ENCODE measurements around the gene LYPD4.
"Not testable (repeated sequence)": the region's sequence is repeated elsewhere in the genome, so short reads cannot be mapped to it uniquely, and the experiment has no call there.

LYPD4 gene, protein sequence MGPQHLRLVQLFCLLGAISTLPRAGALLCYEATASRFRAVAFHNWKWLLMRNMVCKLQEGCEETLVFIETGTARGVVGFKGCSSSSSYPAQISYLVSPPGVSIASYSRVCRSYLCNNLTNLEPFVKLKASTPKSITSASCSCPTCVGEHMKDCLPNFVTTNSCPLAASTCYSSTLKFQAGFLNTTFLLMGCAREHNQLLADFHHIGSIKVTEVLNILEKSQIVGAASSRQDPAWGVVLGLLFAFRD

DNA sequence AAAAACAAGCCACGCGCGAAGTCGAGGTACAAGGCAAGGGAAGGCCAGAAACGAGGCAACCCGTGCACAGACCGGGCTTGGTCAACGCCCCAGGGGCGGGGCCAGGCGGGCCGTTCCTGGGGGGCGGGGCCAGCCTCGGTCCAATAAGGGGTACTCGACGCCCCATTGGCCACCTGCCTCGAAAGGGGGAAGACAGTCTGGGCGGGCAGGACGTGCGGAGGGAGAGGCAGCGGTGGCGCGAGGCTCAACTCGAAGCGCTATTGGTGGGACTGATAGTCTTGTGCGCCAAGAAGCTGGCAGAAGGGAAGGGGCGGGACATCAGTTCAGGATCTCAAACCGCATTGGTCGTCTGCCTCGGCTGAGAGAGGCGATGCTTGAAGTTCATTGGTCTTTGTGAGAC is at the start of gene LYPD4:
Gene LYPD4, minus strand, starts transcription at position 83 of the 400 bp plus-strand sequence. CDS start 5,398 bp downstream, outside the sequence.
- no peak for DNase-seq

DNA sequence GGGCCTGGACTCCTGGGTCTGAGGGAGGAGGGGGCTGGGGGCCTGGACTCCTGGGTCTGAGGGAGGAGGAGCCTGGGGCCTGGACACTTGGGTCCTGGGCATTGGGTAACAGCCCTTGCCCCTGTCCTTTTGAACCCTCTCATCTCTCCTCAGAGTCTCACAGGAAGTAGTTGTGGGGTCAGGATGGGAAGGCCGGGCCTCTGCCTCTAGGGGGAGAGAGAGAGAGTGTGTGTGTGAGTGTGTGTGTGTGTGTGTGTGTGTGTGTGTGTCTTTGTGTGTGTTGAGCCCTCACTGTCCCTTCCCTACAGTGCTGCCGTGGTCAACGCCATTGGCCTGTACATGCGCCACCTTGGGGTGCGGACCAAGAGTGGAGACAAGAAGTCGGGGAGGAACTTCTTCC is 49.4 kb upstream of the LYPD4 start:
- no peak for DNase-seq

DNA sequence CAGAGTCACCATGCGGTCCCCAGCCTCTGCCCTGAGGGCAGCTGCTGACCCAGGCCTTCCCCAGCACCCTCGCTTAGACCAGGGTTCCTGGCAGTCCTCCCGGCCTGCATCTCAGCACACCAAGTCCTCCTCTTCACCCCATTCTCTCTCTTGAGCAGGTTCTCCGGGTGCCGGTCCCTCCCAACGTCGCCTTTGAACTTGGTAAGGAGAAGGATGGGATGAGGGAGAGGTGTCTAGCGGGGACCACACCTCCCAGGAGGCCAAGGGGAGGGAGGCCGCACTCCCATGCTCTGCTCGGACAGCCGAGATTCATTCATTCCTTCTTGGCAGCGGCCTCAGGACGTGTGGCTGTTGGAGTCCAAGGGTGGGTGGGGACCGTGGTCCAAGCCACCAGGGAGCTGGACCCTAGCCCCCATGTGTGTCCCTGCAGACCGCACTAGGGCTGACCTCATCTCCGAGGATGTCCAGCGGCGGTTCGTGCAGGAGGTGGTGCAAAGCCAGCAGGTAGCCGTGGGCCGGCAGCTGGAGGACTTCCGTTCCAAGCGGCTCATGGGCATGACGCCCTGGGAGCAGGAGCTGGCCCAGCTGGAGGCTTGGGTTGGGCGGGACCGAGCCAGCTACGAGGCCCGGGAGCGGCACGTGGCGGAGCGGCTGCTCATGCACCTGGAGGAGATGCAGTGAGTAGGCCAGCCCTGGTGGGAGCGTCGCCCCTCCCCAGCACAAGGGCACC is 47.9 kb upstream of the LYPD4 start:
- DNase-seq = no peak

DNA sequence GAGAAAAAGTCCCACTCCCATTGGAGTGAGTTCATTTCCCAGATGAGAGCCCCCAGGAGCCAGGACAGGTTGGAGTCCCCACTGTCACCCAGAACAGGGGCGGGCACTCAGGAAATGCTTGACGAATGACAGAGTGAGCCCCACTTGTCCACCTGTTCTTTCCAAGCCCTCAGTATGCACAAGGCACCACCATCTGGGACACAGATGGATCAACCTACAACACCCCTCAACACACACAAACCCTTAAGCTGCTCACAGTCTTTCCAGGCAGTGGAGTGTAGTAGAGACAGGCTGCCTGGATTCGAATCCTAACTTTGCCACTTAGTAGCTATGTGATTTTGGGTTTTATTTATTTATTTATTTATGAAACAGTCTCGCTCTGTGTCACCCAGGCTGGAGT is 46.5 kb upstream of the LYPD4 start:
- no peak for DNase-seq

DNA sequence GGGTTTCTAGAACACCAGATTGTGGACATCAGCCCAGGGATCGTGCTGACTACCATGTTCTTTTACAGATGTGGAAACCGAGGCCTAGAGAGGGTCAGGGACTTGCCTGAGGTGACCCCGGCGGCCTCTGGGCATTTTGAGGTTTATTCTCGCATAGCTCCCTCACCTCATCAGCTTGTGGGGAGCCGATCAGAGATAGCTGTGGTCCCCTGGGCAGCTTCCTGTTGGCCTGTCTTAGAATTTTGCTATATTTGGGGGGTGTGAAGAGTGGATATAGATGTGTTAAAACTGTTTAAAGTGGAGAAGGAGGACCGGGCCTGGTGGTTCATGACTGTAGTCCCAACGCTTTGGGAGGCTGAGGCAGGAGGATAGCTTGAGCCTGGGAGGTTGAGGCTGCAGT is 45.4 kb upstream of the LYPD4 start:
- no peak for DNase-seq

DNA sequence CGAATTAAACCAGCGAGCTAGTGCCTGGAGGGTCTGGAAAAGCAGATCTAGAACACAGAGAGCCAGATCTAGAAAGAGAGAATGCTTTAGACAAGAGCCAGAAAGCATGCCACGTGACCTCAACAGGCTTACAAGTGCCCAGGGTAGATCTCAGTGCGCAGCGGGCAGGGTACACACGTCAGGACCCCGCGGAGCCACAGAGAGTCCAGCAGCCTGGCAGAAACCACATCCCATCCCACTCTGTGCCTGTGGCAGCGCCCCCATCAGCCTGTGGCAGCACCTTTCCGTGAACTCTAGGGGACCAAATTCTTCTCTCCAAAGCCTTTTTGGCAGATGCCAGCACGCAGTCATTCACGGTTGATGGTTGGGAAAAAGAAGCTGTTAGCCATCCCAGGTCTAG is 44.4 kb upstream of the LYPD4 start:
- no peak for DNase-seq

DNA sequence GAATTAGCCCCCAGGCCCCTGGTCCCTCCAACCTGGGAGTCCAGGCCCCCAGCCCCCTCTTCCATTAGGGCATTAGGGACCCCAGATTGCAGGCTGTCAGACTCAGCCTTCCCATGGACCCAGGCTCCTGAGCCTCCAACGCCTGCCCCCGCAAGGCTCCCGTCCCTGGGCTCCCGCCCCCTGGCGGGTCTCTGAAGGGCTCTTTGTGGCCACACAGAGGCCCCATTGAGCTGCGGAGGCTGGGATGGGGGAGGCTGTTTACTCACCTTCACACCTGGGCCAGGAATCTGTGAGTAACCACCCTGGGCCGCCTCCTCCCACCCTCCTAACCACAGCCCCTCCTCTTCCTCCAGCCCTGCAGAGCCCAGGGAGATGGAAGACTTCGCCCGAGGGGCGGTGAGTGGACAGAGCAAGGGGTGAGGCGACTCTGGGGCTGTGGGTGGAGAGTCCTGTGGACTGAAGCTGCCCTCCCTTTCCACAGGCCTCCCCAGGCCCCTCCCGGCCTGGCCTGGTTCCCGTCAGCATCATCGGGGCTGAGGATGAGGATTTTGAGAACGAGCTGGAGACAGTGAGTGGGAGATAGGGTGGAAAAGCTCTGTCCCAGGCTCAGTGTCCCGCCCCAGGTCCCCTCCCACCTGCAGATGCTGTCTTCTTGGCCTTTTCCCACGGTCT is 43.4 kb upstream of the LYPD4 start:
- peak; percentile 80 for DNase-seq

DNA sequence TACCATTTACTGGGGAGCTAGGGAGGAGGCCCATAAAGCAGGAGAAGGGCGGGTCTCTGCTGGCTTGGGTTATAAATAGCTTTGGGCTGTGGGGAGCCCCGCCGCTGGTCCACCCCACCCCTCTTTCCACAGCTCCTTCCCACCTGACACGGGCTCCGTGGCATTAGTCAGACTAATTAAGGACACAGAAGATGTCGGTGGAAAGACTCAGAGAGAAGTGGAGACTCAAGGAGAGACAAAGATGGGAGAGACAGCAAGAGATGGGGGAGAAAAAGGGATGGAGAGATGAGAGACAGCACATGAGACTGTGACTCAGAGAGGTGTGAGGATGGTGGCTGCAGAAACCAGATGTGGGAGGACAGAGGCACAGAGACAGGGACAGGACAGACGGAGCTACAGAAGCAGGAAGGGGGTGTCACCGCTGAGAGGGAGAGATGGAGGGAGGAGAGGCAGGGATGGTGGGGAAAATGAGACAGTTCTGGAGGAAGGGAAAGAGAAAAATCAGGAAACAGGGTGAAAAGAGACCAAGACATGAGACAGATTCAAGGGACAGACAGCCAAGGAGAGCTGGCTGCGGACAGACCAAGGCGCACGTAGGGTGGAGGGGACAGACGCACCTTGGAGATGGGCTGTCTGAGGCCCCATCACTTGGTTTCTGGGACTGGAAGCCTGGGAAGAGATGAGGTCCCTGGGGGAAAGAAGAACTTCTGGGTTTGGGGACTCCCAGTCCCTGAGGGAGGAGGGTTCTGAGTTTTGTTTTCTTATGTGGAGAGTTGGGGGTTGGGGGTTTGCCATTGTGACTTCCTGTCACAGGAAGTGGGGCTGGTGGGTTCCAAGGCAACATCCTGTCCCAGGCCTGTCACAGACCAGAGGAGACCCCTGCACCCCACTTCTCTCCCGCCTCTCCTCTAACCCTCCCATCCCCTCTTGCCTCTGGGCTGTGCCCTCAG is 42.6 kb upstream of the LYPD4 start:
- peak; percentile 69 for DNase-seq

DNA sequence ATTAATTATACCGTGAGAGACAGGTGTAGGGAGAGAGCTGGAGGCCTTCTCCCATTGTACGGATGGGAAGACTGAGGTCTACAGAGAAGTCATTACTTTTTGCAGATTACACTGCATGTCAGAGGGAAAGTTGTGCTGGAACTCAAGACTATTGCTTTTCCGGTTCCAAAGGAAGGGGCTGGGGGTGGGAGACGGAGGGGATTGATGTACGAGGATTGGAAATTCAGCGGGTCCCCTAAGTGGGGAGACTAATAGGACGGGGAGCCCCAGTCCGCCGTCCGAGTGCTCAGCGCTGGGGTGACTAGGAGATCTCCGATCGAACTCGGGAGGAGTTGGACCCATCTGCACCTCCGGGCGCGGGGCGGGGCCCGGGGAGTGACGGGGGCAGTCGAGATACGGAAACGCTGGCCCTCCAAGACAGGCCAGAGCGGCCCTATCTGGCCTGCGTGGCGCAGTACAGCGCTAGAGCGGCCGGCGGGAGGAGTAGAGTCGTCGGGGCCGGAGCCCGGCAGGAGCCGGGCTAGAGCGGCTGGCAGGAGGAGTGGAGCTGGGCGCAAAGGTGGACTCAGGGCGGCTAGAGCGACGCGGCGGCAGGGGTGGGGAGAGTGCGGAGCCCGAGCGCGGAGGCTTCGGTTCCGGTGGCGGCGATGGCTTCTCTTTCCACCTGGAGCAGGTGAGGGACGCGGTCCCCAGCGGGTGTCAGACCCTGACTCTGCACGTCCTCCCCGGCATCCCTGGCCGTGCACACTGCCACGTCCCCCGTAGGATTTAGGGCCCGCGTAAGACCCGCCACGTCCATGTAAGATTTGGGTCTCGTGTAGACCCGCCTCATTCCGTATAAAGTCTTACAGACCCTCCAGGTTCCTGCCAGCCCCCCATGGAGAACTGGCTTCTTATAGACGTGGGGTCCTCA is 39.6 kb upstream of the LYPD4 start:
- peak; percentile 82 for DNase-seq

DNA sequence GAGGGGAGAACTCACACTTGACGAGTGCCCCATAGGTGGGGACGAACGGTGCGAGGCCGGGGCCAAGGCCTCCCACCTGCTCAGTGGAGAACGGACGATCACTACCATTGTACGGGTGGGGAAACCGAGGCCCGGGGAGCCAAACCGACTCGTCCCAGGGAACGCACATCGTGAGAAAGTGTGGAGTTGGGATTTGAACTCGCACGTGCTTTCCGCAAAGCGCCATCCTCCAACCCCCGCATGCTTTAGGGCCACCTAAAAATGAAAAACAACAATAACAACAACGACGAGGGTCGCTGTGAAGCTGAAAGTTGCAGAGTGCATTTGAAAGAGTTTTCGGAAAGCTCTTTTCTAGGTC is 39.0 kb upstream of the LYPD4 start:
- DNase-seq = no peak

DNA sequence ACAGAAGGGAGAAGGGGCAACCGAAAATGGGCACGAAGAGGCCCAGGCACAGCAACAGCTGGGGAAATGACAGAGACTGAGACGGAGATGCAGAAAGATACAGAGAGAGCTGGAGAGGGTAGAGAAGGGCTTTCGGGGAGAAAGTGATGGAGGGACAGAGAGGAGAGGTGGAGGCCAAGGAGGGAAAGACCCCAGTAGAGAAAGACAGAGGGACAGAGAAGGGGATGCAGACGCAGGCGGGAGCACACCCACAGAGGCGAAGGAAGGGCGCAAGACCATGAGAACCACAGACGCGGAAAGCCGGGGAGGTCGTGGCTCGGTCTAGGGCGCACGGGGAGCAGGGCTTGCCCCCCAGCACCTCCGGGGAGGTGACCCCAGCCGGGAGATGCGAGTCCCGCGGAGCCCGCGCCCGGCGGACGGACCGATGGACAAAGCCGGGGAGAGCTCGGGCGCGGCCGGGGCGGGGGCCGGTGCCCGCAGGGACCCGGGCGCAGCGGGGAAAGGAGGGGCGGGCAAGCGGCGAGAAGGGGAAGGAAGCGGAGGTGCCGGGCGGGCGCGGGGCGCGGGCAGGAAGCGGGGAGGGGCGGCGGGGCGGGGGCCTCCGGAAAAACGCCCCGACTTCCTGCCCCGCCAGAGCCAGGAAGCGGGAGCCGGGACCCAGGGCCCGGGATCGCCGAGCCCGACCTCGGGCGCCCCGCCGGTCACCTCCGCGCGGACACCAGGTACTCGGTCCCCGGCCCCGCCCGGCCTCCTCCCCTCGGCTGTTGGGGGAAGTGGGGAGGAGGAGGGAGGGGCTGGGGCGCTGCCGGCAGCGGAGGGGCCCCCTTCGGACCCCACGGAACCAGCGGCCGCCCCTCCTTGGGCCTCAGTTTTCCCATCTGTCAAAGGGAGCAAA is 38.3 kb upstream of the LYPD4 start, which contains the start of gene ARHGEF1:
Gene ARHGEF1, plus strand, starts transcription at position 617 of the 895 bp plus-strand sequence. CDS start 4,899 bp downstream, outside the sequence.
- DNase-seq = peak; percentile 65

DNA sequence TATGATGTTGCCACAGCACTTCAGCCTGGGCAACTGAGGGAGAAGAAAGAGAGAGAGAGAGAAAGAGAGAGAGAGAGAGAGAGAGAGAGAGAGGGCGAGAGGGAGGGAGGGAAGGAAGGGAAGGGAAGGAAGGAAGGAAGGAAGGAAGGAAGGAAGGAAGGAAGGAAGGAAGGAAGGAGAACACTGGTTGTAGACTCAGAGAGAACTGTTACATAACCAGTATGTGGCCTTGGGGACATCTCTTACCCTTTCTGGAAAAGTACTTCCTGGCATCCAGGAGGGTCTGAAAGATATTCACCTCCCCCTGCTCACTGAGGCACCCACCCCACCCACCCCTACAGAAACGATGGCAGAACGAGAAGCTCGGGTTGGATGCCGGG is 35.8 kb upstream of the LYPD4 start:
- DNase-seq = no peak

DNA sequence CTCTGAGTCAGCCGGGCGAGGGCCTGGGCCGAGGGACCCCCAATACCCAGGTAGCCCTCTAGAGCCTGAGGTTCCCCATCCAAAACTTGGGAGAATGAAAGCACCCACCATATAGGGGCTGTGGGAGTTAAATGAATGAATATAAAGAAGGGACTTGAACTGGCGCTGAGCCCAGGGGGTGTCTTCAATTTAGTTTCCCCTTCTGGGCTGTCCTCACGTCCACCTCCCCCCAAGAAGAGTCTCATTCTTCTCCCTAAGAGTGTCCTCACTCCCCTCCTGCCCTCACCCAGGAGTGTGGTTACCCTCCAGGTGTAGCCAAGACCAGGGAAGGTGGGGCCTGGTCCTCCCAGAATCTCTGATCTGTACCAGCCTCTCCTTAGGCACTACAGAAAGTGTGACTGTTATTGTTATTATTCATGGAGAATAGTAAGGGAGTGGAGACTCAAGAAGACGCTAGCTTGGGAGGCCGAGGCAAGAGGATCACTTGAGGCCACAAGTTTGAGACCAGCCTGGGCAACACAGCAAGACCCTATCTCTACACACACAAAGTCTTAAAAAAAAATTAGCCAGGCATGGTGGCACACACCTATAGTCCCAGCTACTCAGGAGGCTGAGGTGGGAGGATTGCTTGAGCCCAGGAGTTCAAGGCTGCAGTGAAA is 35.3 kb upstream of the LYPD4 start:
- DNase-seq = no peak

DNA sequence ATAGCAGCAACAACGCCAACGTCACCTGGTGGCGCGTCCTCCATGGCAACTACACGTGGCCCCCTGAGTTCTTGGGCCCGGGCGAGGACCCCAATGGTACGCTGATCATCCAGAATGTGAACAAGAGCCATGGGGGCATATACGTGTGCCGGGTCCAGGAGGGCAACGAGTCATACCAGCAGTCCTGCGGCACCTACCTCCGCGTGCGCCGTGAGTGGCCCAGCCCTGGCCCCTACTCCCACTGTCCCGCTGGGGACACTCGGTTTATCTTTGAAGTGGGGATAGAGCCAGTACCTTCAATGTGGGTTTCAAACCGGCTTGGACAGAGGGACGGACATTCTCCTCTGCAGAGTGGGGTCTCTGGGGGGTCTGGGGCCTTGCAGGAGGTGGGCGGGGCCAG is 34.6 kb upstream of the LYPD4 start:
- DNase-seq = no peak

DNA sequence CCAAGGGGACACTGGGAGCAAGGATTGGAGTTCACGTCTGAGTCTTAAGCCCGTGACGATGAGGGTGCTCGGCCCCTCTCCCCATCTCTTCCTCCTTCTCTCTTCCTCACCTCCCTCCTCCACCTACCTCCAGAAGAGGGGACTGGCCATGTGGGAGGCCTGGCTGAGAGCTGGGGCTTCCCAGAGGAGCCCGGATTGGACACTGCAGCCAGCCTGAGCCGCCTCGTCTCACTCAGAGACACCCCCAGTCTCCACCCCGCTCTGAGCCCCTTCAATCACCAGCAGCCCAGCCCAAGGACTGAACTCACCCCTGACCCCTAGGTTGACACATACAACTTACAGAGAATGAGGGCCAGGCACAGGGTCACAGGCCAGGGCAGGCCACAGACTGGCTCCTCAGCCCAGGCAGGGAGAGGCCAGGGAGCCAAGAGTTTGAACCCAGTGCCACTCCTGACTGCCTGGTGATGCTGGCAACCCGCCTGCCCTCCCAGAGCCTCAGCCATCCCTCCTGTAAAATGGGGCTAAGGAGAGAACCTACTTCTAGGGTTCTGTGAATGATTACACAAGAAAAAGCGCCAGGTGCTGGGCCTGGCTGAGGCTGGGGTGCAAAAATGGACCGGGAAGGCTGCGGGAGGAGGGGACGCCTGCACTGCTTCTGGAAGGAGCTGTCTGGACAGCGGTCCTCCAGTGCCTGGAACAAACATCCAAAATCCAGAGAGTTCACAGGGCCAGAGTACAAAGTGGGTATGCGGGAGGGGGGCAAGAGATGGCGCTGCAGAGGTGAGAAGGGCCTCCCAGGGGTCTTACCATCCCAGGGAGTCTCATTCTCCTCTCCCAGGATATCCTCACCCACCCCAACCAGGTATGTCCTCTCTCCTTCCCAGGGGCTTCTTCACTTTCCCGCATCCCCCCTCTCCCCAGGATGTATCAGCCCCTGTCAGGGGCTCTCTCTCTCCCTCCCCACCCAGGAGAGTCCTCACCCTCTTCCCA is 33.7 kb upstream of the LYPD4 start:
- DNase-seq = no peak

DNA sequence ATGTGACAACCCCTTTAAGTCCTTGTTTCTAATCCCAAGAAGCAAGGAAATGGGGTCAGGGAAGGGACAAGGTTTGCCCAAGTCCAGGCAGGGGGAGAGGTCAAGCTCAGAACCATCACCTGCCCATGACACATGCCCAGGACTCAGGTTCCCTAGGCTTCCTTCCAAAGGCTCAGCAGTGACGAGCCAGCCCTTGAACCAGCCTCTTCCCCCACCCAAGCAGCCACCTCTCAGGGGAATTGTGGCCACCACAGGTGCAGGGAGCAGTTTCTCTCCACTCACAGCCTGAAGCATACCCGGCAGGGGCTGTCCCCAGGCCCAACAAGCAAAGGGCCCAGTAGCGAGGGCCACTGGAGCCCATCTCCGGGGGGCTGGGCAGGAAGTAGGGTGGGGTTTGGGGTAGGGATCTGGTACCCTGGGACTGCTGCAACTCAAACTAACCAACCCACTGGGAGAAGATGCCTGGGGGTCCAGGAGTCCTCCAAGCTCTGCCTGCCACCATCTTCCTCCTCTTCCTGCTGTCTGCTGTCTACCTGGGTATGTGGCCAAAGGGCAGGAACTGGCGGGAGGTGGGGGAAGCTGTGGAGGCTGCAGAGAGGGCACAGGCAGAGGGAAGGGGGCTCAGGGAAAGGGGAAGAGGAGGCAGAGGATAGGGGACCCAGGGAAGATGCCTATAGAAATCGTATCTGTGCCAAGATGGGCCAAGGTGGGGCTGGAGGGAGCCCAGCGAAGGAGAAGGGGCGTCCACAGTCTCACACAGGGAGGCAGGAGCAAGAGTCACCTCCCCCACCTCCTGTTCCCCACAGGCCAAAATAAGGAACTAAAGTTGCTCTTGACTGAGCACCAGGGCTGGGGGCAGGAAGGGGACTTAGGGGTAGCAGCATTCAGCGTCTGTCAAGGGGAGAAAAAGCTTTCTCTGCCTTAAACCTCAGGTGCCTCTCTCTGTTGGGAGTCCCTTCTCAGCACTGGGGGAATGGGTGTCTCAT is 32.7 kb upstream of the LYPD4 start, which contains the start of gene CD79A:
Gene CD79A, plus strand, starts transcription at position 433 of the 986 bp plus-strand sequence. Its CDS starts 26 bp downstream, at position 459.
- DNase-seq = no peak

DNA sequence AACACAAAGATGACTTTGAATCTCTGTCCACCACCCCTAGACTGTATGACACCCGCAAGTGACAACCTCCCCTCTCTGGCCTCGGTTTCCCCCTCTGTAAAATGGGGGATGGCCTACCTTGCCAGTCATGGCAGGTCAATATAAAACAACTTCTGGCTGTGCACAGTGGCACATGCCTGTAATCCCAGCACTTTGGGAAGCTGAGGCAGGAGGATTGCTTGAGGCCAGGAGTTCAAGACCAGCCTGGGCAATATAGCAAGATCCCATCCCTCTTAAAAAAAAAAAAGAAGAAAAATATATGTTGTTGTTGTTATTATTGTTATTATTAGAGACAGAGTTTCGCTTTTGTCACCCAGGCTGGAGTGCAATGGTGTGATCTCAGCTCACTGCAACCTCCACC is 31.5 kb upstream of the LYPD4 start:
- DNase-seq = not testable (repeated sequence)
